PFSK-1 (cell line): ENCODE results near the gene MMEL1.

Experiments
- FOXP2 ChIP-seq: optimal IDR thresholded peaks from 2 replicates; pipeline ENCODE3; 2011; ENCODE audit warnings: borderline replicate concordance, control low read depth, inconsistent platforms; ENCODE audit not compliant: insufficient read depth; ENCODE audit errors: extremely low read length, extremely low read depth
- POLR2AphosphoS5 ChIP-seq: IDR thresholded peaks from 2 replicates; pipeline ENCODE4 v1.6.1; 2012; ENCODE audit warnings: low read depth, mild to moderate bottlenecking, control low read depth, low read length, moderate library complexity
- SIN3A ChIP-seq: IDR thresholded peaks from 2 replicates; pipeline ENCODE4 v1.6.1; 2012; ENCODE audit warnings: mild to moderate bottlenecking, low read length, moderate library complexity, borderline replicate concordance; ENCODE audit not compliant: insufficient read depth
- TAF1 ChIP-seq: IDR thresholded peaks from 2 replicates; pipeline ENCODE4 v1.6.1; 2012; ENCODE audit warnings: low read length, control low read depth, borderline replicate concordance; ENCODE audit not compliant: insufficient read depth
- TF ChIP-seq, protein P1 (sequence below), 2 experiments: IDR thresholded peaks; 2 replicates each; pipeline versions ENCODE4 v1.6.1 to v1.8.0; 2011 to 2012; ENCODE audit warnings: low read depth in 2 of 2, low read length in 2 of 2, control low read depth in 1 of 2, inconsistent platforms in 1 of 2, mild to moderate bottlenecking in 1 of 2, moderate library complexity in 1 of 2; ENCODE audit not compliant: insufficient read depth in 1 of 2

DNA sequence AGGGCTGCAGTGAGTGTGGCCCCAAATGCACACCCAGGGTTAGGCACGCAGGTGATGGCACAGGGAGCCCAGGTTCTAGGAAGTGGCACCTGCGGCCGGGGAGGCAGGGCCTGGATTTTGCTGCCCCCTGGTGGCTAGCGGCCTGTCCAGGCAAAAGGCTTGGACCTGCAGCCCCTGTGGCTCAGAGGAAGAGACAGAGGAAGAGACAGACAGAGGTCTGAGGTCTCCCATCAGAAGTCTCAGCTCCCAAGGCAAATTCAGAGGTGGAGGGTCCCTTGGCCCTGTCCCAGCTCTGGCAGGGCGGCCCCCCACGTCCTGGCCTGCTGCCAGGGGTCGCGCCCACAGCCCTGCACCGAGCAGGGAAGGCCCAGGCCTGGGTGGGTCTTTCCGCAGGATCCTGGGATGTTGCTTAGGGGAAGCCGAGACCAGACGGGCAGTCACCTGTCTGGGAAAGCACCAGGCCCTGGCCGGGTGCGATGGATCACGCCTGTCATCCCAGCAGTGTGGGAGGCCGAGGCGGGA lies 84.7 kb downstream of the MMEL1 start:
- no peak for TF ChIP-seq POLR2AphosphoS5
- TF ChIP-seq TAF1: no peak
- TF ChIP-seq, protein P1, sequence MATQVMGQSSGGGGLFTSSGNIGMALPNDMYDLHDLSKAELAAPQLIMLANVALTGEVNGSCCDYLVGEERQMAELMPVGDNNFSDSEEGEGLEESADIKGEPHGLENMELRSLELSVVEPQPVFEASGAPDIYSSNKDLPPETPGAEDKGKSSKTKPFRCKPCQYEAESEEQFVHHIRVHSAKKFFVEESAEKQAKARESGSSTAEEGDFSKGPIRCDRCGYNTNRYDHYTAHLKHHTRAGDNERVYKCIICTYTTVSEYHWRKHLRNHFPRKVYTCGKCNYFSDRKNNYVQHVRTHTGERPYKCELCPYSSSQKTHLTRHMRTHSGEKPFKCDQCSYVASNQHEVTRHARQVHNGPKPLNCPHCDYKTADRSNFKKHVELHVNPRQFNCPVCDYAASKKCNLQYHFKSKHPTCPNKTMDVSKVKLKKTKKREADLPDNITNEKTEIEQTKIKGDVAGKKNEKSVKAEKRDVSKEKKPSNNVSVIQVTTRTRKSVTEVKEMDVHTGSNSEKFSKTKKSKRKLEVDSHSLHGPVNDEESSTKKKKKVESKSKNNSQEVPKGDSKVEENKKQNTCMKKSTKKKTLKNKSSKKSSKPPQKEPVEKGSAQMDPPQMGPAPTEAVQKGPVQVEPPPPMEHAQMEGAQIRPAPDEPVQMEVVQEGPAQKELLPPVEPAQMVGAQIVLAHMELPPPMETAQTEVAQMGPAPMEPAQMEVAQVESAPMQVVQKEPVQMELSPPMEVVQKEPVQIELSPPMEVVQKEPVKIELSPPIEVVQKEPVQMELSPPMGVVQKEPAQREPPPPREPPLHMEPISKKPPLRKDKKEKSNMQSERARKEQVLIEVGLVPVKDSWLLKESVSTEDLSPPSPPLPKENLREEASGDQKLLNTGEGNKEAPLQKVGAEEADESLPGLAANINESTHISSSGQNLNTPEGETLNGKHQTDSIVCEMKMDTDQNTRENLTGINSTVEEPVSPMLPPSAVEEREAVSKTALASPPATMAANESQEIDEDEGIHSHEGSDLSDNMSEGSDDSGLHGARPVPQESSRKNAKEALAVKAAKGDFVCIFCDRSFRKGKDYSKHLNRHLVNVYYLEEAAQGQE (IDR thresholded peaks at IDR 0.05; ENCODE audit: insufficient read depth in 1 of 2, low read depth in 2 of 2, low read length in 2 of 2): 0 out of 4 replicates have a peak, but pooled peaks of 1 of the 2 experiments have one; percentile 25
- TF ChIP-seq SIN3A: no peak
- no peak for TF ChIP-seq FOXP2
